GM19025 (cell line): ENCODE measurements around the gene ACVR2B.

Experiments used
- ATAC-seq: cut with Tn5 transposase; IDR thresholded peaks from one replicate; pipeline ENCODE4 v1.9.1; 2021; ENCODE audit warnings: mild to moderate bottlenecking, low read depth, moderate library complexity; ENCODE audit not compliant: unreplicated experiment

Gene ACVR2B

DNA sequence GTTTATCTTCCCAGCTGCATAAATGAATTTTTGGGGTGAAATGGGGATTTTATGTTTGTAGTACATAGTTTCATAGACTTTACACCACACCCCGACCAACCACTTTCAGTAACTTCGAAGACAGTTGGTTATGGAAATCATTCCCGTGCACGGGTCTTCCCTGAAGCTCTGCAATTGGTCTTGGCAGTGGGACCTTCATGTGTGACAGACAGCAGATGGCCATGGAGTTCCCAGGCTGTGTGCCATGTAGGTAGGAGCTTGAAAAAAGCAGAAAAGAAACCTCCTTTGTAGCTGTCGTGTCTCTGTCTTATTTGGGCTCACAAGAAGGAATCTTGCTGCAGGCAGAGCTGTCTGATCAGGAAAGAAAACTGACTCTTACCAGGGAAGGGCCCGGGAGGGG lies 68.3 kb downstream of the ACVR2B start:
- ATAC-seq = no peak

DNA sequence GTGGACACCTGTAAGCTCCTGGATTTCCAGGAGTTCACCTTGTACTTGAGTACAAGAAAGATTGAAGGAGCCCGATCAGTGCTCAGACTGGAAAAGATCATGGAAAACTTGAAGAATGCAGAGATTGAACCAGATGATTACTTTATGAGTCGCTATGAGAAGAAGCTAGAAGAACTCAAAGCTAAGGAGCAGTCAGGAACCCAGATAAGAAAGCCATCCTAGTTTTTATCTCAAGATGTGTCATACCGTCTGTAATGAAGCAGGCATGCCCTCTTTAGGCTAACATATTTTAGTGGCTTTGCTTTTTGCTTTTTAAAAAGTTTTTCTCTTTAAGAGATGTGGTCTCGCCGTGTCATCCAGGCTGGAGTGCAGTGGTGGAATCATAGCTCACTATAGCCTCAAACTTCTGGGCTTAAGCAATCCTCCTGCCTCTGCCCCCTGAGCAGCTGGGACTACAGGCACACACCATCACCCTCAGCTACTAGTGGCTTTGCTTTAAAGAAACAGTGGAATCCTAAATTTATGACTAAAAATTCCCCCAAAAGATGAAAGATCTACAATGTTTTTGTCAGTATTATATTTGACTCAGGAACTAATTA lies 70.5 kb downstream of the ACVR2B start:
- ATAC-seq = no peak

DNA sequence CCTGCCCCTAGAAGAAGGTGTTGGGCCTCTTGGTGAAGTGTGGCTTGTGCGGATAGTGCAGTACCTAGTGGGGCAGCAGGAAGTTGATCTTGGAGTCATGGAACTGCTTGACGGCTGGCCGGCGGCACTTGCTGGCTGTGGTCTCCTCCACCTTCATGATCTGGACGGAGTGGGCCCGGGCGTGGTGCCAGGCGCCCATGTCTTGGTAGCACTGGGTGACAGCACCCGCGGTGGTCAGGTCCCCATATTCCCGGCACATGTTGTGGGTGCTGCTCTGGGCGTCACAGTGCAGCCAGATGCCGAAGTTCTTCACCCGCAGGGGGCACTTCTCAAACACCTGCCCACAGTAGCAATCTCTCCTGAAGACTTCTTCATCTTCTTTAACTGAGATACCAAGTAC lies 73.1 kb downstream of the ACVR2B start:
- ATAC-seq = no peak

GRCh38 chr3:38528457-38528856 lies 74.8 kb downstream of the ACVR2B start:
- ATAC-seq = no peak

GRCh38 chr3:38532529-38532928 lies 78.8 kb downstream of the ACVR2B start:
- ATAC-seq = no peak

GRCh38 chr3:38533285-38533976 lies 79.7 kb downstream of the ACVR2B start:
- no peak for ATAC-seq

DNA sequence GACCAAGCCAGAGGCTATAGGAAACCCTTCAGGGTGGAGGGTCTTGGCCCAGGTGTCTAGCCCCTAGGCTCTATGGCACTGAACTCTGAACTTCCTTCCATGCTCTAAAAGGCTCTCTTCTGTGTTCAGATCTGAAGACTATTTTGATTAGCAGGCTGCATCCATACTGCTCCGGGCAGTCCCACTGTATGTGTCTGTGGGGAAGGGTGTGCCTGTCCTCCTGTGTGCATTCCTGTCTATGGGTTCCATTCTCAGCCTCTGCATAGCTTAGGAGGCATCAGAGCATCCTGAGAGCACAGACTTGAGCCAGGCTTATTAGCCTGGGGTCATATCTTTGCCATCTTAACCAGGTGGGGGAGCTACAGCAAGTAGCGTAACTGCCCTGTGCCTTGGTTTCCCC lies 80.5 kb downstream of the ACVR2B start:
- ATAC-seq = no peak

- no peak for ATAC-seq
These were observed 80.9 kb downstream of the ACVR2B start for GRCh38 chr3:38534604-38535003.

DNA sequence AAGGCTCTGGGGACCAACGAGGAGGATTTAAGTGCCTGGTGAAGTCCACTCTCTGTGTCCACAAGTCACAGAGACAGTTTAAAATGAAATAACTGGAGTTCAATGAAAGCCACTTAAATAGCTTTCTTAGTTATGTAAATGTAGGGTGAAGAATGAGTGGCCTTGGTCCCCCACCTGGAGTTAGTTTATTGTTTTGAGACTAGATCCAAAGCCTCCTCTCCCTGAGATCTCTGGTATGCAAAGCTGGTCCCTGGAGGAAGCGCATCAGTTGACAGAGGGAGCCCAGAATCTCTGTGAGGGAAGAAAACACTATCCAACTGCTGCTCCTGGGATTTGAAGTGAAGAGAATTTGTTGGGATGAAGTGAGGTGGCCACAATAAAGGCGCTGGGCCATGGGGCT lies 83.0 kb downstream of the ACVR2B start:
- no peak for ATAC-seq

DNA sequence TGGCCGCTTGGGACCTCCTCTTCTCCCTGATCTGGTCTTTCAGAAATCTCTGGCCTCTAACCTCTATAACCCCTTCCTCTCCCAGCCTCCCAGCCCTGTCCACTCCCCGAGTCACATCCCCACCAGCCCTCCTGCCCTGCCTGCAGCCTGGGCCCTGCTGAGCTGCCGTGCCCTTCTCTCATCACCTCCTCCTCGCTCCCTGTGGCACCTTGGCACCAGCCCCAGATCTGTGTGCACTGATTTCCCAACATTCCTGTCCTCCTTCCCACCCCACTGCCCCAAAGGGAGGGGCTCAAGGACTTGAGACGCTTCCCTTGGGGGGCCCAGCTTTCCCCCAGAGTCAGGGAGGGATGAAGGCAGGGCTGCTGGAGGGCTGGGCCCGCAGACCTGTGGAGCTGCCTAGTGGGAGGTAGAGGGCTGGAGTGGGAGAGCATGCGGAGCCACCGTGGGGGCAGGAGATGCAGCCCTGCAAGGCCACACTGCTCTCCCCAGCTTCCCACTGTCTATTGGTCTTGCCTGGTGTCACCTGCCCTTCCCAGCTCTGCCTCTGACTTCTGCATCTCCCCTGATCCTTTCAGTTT lies 85.2 kb downstream of the ACVR2B start:
- no peak for ATAC-seq

DNA sequence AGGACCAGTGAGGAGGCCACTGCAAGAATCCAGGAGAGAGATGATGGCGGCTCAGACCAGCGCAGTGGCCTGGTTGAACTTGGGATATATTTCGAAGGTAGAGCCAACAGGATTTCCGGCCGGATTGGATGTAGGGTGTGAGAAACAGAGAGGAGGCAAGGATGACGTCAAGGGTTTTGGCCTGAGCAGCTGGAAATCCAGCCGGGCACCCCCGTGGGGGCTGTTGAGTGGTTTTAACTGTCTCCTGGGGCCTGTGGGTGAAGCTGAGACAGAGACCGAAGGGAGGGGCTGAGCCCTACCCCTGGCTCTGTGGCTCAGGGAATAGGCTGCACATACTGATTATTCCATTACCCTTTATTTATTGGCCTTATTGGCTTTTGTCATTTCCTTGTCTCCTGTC lies 88.1 kb downstream of the ACVR2B start:
- ATAC-seq = no peak
